ENCODE measurements around the gene KCNMA1.
A peak's percentile ranks its signal among the peaks of the same experiment; 100 is the strongest.
"Not testable (repeated sequence)": the region's sequence is repeated elsewhere in the genome, so short reads cannot be mapped to it uniquely, and the experiment has no call there.

KCNMA1 gene

DNA sequence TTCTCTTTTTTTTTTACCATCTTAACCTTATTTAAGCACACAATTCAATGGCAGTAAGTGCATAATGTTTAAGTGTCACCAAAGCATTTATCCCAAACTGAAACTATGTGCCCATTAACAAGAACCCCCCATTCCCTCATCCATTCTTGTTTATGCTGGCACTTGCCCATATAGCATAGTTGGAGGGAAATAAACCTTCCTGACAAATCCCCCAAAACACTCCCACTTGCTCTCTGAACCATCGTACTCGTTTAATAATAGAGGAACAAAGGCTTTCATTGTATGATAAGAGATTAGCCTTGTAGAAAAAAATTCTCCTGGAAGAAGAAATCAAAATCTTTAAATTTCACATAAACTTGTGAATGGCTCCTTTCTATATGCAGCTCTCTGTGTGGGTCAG, 26.4 kb upstream of the KCNMA1 start:
- DNase-seq (ENCODE audit: low spot score): no peak

DNA sequence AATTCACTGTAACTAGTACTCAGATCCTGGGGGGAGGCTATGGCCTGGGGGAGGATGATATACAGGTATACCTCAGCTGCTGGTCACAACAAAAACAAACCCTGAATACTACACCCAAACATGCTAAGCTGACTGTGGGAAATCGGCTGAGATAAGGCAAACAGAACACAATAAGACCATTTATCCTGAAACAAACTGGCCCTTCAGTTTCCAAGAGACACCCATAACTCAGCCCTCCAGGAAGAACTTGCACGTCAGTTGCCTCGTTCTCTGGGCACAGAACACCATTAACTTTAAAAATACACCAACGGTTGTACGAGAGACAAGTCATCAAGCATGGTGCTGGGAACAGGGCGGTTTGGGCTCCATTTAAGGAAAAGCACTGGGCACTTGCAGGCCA, 24.1 kb upstream of the KCNMA1 start:
- DNase-seq (ENCODE audit: low spot score): no peak

DNA sequence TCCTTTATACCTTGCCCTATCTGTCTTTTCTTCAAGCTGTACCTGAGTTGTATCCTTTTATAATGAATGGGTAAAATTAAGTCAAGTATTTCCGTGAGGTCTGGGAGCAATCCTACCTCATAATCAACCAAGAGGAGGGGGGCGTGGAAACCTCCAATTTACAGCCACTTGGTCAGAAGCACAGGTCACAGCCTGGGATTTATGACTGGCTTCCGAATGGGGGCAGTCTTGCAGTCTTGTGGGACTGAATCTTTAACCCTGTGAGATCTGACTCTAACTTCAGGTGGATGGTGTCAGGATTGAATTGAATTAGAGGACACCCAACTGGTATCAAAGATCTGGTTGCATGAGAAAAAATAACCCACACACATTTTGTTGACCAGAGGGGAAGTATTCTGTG, 23.5 kb upstream of the KCNMA1 start:
- no peak for DNase-seq (ENCODE audit: low spot score)

DNA sequence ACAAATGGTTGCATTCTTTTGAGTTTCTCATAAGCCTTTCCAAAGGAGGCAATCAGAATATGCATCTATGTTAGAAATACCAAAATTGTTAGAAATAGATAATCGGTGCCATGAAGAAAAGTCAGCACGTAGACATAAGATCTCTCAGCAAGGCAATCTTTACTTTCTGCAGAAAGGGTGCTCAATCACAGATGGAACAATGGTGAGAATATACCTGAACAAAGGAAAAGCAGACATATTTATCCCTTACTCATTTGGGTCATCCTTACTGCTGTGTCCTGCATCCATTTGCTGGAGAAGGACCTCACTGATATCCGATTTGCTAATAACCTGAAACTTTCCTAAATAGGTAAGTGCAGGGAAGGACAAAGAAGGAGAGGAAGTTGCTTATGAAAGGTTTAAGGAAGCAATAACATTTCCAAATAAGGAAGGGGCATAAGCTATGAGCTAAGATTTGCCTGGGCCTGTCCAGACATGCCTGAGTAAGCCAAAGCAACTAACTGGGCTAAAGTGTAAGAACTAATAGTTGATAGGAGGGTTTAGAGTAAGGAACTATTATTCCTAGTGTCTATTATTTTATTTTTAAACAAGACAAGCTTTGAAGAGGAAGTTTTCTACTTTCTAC, 21.6 kb upstream of the KCNMA1 start:
- DNase-seq (ENCODE audit: low spot score): not testable (repeated sequence)

DNA sequence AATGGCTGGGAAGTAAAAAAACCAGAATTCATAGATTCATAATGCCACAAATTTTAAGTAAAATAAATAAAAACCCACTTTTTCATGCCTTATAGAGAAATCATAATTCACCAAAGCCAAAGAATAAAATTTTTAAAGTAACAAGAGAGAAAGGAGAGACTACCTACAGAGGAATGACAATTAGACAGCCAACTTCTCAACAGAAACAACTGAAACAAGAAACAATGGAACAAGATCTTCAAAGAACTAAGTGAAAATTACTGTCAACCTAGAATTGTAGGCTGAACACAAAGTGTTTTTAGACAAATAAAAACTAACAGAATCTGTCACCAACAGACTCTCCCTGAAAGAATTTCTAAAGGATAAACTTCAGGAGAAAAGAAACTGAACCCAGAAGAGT, 15.6 kb upstream of the KCNMA1 start:
- DNase-seq (ENCODE audit: low spot score): no peak

DNA sequence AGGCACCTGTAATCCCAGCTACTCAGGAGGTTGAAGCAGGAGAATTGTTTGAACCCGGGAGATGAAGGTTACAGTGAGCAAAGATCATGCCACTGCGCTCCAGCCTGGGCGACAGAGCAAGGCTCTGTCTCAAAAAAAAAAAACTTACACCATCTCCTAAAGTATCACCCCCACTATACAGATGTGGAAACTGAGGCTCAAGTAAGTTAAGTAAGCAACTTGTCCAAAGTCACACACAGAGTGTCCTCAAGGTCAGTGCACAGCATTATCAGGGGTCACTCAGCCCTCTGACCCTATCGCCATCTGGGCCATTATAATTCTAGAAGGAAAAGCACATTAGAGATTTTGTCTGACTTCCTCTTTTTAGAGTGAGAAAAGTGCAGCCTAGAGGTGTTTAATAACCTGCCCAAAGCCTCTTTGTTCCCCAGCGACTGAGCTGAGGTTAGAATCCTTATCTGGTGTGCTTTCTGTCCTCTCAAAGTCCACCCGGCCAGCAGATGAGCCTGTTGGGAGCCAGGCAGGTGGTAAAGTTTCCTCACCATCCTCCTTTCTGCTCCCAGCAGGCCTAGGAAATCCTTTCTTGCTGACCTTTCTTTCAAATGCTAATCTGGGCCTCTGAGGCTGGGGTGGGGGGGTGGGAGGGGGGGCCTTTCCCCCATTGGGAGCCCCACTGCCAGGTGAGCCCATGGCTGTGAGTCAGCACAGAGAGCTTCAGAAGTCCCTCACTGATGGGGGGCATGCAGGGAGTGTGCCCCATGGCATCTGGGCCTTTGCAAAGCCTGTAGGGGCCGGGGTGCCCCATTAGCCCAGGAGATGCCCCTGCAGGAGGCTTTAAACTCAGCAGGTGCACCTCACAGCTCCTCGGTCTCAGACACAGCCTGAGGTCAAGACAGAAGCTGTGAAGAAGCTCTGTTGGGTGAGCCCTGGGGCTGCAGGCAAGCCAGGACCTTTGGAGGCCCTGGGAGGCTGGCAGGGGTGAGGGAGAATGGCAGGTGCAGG, 12.0 kb upstream of the KCNMA1 start:
- DNase-seq (ENCODE audit: low spot score): no peak

DNA sequence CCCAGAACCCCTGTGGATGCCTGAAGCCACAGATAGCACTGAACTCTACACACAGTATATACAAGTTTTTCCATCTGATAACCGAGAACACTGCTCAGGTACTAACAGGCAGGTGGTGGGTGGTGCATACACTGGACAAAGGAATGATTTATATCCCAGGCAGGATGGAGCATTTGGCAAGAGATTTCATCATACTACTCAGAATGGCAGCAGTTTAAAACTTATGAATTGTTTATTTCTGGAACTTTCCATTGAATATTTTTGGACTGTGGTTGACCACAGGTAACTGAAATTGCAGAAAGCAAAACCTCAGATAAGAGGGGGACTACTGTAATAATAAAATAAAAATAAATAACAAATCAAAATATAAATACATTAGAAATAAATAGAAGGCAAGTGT, 10.9 kb upstream of the KCNMA1 start:
- no peak for DNase-seq (ENCODE audit: low spot score)

DNA sequence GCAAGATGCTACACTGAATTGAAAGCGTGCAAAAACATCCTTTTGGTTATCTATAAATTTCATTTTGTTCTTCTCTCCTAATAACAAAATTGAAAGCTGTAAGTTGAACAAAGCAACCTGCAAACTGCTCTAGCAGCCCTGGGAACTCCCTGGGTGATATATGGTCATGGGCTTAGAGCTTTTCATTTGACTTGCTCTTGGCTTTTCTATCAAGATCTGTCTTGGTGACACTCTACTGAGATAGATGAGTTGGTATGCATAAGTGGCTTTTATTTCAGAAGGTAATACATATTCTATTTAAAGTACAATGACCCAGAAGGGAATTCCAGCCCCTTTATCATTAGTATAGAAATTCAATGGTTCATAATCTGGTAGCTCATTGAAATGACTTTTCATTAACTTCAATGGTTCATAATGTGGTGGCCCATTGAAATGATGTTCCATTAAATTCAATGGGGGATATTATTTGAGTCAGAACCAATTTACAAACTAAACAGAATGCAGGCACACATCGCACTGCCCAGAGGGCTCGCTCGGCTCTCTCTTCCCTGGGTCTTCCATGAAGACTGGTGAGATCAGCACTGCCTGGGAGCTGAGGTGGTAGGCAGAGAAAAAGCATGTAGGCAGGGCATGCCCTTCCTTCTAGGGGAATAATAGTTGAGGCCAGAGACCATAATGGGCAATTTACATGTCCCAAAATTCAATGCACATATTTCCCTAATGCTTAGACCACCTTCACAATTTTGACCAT, 10.1 kb upstream of the KCNMA1 start:
- DNase-seq (ENCODE audit: low spot score): no peak

DNA sequence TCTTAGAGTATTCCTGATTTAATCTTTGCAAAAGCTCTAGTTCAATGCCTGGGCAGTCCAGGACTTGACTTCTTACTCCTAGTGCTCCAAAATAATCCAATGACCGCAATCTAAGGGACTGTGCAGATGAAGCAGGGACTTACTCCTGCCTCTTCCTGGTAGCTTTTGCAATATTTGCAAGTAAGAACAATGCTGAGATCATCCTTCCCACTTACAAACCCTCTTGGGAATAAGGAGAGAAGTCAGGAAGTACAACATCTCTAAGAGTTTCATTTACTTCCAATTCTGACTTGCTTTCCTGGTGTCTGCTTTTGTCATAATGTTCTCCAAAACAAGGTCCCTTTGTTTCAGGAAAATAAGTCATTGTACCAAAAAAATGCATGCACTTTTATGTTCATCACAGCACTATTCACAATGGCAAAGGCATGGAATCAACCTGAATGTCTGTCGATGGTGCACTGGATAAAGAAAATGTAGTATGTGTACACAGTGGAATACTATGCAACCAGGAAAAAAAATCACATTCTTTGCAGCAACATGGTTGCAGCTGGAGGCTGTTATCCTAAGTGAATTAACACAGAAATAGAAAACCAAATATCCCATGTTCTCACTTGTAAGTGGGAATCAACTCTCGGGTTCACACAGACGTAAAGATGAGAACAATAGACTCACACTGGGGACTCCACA, 7.1 kb upstream of the KCNMA1 start:
- DNase-seq (ENCODE audit: low spot score): no peak

DNA sequence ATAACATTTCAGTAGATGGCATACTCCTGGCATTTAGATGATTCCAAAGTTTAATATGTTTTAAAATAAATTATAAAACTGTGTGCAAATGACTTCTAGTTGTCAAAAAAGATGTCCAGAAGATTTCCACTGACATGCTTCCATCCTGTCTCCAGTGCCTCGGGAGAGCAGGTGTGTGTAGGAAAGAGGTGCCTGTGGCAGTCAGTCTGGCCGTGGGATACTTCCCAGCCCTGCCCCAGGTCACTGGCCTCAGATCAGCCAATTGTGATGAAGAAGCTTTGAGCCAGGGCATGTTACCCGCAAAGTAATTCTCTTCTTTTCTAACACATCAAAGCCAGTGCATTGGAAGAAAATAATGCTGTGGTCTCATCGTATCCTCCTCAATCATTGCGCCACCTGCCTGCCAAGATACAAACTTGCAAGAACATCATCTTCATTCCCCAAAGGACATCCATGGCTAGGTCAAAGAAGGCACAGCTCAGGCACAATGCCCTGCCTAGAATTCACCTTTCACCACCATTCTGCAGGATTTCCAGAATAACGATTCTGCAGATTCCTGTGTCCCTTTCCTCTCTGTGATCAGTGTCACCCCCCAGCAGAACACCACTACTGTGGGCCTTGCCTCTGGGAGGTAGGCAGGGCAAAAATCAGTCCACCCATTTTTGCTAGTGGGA, 6.3 kb upstream of the KCNMA1 start:
- DNase-seq (ENCODE audit: low spot score): peak; percentile 57

DNA sequence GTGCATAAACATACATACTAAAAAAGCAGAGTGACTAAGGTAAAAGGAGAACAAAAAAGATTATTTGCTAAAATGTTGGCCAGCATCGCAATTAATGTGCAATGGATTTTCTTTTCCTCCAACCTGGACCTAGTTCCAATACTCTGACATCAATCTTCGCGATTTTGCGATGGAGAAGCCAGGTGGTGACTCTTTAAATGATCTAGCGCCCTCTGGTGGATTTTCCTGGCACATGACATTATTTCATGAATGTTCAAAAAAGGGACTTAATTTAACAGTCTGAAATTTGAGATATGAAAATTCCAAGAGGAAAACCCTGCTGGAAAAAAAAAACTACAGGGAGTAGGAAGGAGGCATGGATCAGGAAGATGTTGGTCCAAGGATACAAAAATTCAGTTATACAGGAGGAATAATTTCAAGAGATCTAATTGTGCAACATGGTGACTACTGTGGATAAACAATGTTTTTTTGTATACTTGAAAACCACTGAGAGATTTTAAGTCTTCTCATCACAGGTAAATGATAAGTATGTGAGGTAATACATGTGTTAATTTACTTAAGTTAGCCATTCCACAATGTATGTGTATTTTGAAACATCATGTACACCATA, 4.3 kb upstream of the KCNMA1 start:
- peak; percentile 67 for DNase-seq (ENCODE audit: low spot score)

DNA sequence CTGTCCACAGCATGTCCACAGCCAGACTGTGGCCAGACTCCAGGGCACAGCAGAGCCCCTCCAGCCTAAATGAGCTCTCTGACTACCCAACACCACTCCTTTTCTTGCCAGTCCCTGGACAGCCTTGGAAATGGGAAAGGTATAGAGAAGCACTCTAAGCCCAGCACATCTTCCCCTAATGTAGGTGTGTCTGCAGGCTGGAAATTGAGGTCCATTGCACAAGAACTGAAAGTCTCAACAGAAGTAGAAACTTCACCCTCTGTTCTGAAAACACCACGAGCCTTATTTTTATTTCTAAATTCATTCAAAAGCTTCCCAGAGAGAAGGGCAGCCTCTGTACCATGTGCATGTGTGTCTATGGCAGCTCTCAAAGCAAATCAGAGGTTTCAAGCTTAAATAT, 3.7 kb upstream of the KCNMA1 start:
- no peak for DNase-seq (ENCODE audit: low spot score)

DNA sequence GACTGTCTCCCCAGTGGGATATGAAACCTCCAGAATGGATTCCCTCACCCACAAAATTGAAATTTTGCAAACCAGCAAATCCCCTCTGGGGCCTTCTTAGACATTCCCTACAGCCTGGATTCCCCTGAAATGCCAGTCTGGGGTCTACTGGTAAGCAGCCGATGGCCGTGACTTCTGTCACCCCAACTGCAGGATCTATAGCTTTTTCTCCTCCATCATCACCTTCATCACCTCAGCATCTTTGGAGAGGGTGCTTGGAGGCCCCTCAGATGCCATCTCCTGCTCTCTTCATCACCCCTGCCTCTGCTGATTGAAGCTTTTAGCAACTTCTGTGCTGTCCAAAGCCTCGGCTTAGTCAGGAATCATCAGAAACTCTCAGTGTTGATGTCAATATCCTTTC, 2.6 kb upstream of the KCNMA1 start:
- no peak for DNase-seq (ENCODE audit: low spot score)

DNA sequence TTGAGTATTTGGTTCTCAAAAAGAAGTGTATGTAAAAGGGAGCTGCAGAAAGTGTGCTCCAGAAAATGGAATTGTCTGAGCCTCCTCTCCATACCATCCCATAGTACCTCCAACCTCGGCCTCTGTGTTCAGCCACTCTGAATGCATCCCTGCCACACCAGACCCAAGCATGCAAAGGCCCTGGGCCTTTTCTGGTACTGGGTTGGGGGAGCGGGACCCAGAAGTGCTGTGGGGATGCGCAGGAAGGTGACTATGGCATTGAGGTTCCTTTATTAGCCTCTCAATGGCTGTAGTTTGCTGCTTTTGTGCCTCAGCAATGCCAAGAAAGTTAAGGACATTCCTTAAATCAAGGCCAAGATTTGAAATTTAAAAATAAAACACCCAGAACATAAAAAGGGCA, 2.1 kb upstream of the KCNMA1 start:
- no peak for DNase-seq (ENCODE audit: low spot score)

DNA sequence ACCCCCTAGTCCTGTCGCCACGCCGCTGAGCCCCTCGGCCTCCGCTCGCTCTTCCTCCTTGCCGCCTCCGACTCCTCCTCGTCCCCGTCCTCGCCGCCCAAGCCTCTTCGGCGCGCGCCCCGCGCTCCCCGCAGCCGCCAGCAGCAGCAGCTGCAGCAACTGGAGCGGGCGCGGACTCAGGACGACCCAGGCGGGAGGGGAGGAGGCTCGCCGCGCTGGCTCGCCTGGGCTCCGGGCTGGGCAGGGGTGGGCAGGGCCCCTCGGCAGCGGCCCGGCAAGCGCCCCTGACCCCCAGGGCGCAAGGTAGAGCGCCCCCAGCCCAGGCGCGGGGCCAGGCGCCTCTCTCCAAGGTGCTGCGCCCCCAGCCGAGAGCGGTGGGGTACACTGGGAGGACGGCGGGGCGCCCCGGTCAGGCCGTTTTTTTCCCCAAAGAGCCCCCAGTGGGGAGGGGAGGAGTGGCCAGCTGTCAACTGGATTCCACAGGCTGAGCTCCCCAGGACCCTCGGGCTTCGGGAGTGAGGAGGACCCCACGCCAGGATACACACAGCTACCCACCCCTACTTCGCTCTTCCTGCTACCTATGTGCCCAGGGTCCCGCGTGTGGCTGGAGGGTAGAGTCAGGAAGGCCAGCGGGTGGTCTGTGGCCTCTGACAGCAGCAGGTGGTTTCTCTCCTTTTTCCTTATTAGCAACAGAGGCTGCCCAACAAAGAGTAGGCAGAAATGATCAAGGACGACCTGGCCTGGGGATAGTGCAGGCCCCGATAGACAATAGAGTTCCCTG, 903 bp upstream of the KCNMA1 start:
- peak; percentile 52 for DNase-seq (ENCODE audit: low spot score)

DNA sequence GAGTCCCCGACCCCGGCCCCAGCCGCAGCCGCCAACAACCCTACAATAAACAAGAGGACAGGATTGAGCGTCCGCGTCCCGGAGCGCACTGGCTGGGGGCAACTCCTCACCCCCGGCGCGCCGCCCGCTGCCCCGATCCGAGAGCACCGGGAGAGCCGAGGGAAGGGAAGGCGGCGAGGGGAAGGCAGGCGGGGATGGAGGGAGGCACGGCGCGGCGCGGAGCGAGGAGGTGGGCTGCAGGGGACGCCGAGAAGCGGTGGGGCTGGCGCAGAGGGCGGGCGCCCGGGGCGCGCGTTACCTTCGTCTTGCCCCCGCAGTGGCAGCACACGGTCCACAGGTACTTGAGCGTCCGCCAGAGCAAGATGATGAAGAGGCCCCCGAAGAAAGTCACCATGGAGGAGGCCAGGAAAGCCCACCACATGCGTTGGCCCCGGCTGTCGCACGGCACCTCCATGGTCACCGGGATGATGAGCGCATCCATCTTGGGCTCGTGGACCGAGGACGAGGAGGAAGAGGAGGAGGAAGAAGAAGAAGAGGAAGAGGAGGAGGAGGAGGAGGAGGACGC, 559 bp downstream of the KCNMA1 start:
- DNase-seq (ENCODE audit: low spot score): peak; percentile 37

DNA sequence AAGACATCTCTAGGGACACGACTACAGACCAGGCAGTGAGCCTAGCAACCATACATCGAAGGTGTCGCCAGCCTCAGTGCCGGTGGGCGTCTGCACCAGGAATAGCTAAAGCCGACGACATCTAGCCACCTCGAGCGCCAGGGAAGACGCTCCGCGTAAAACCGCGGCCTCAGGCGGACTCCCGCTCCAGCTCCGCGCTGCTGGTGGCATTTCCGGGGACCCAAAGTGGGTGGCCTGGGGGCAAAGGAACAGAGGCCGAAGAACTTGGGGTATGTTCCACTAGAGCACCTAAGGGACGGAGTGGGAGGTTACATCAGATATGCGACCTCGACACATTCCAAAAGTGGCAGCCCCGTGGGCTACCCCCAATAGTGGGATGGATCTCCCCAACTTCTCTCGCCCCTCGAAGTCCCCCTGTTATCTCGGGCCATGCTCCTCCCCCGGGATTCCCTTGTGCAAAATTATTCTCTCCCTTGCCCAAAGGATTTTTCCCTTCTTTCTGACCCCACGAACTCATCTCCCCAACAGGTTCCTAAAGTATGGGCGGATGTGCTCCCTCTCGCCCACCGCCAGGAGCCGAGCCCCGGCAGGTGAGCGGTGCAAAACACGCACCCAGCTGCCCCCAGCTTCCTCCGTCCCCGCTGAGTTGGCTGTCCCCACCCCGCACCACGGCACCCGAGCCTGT, 1.2 kb downstream of the KCNMA1 start:
- no peak for DNase-seq (ENCODE audit: low spot score)

DNA sequence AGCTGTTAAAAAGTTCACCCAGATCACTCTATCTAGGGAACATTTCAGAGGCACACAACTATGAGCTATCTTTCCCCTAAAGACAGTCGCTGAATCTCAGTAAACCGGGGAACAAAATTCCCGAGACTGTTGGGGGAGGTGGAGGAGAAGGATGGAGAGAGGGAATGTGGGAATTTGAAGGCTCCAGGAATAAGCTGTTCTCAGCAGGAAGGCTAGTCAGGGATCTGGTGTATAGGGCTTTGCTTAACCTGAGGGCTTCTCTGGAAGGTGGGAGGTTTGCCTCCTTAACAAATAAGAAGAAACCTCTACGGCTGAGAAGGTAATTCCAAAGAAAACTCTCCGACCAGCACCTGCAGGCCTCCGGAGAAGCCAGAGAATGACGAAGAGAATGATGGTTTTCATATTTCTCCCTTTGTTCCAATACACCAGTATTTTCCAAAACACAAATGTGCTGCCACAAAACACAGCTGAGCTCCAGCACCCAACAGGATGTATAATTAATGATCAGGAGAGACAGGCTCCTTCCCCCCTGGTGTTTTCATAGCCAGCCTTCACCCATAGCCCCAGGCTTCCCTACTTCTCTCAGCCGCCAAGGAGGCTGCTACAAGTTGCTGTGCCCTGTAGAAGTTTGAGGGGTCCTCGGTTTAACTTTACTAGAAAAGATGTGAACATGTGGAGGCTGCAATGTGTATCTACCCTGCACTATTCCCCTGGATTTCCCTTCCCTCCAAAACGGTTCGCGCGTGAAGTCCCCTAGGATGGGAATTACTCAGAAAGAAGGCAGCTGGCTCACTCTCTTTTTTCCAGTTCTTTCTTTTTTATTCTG, 2.0 kb downstream of the KCNMA1 start:
- no peak for DNase-seq (ENCODE audit: low spot score)

DNA sequence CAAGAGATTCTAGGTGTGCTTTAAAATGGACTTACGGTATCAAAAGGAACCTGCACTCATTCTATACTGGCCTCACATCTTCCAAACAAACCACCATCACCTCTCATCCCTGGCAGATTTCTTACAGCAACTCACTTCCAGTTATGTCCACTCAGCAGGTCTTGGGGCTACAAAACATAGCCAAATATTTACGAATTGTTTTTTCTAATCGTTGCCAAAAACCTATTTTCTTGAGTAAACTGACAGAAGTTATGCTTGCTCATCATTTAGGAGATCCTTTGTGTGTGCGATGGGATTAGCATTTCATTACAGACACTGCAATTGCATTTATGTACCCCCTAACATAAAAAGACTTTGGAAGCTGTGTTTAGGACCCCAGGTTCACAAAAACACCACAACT, 2.7 kb downstream of the KCNMA1 start:
- no peak for DNase-seq (ENCODE audit: low spot score)
